ENCODE measurements around the gene LPP.

DNA sequence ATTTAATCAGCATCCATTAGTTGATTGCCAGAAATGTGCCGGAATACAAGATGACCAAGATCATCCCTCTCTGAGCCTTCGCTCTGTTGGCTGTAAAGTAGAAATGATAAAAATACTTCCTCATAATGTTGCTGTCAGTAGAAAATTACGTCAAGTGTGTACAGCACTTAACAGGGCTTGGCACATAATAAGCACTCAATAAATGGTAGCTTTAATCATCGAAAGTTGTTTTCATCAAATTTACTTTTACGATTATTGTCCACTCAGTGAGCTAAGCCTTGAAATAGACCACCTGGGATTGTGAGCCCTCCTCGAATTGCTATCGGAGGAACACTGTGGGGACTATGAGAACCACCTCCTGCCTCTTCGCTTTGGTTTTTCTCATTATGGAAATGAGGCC is 716.5 kb downstream of the LPP start:
- TF ChIP-seq GATA3 (IDR thresholded peaks at IDR 0.05; ENCODE audit: low read depth, low read length) (no peak), GATA2 (IDR thresholded peaks at IDR 0.05; ENCODE audit: low read depth, low read length) (no peak)

All from SH-SY5Y (cell line).